Tibial nerve (tissue), 4 donors: ENCODE results near the gene NPHS2. TPM values are rescaled to one million over a fixed set of nuclear protein-coding genes. Genes with fewer than 3 reads are reported as not detected.

Experiments
- DNase-seq, 2 donors: peaks; one replicate each; pipeline ENCODE4 v3.0.0-alpha.2; 2019; ENCODE audit warnings: low spot score in 2 of 2
- H3K27ac ChIP-seq, 4 donors: fragments of 200-600 bp; sonication (generic) in 3 of 4; one replicate each; pipeline ENCODE4 v1.5.1; 2017 to 2019; ENCODE audit warnings: mild to moderate bottlenecking in 1 of 4
- H3K27me3 ChIP-seq, 2 donors: fragments of 200-600 bp; sonication (generic) in 1 of 2; one replicate each; pipeline versions ENCODE4 v1.5.1 to v1.6.0; 2017 to 2019
- H3K36me3 ChIP-seq, 3 donors: fragments of 200-600 bp; sonication (generic); one replicate each; pipeline ENCODE4 v1.5.1; 2018 to 2019
- H3K4me1 ChIP-seq, 4 donors: fragments of 200-600 bp; sonication (generic) in 3 of 4; one replicate each; pipeline ENCODE4 v1.5.1; 2017 to 2019
- H3K4me3 ChIP-seq, 4 donors: fragments of 200-600 bp; sonication (generic) in 3 of 4; one replicate each; pipeline ENCODE4 v1.5.1; 2017 to 2019; ENCODE audit warnings: mild to moderate bottlenecking in 1 of 4, moderate library complexity in 1 of 4
- H3K9me3 ChIP-seq, 4 donors: fragments of 200-600 bp; sonication (generic) in 3 of 4; one replicate each; pipeline ENCODE4 v1.5.1; 2017 to 2019
- EP300 ChIP-seq, 2 donors: sonication (generic); formaldehyde crosslinking; IDR thresholded peaks; one replicate each; pipeline ENCODE4 v1.6.1; 2017; ENCODE audit warnings: antibody characterized with exemption in 2 of 2, mild to moderate bottlenecking in 1 of 2
- POLR2A ChIP-seq, 2 donors: fragments of 450-650 bp; IDR thresholded peaks; one replicate each; pipeline ENCODE4 v1.6.1; 2017; ENCODE audit warnings: antibody characterized with exemption in 2 of 2, mild to moderate bottlenecking in 2 of 2, moderate library complexity in 2 of 2
- WGBS, 2 donors: methylation state at CpG; one replicate each; pipeline ENCODE4 v1.1.5; 2018; 5-methylcytosine and 5-hydroxymethylcytosine counted together
- small RNA-seq: library from RNA; depleted of rRNA; stranded (forward); fragments of <200 nt; gene quantifications from one replicate; pipeline ENCODE3, GENCODE V24; 2016
- total RNA-seq, 4 donors: library from RNA; depleted of rRNA; stranded (reverse); fragments of >200 nt; gene quantifications; one replicate each; pipeline ENCODE4 v1.1.0, GENCODE V29; 2016
- TF ChIP-seq, protein P1 (sequence below), 5 experiments: fragments of 200-600 bp in 3 of 5; fragments of 450-650 bp in 2 of 5; sonication (generic) in 3 of 5; IDR thresholded peaks; one replicate each; pipeline ENCODE4 v1.5.1; 2016 to 2019; ENCODE audit warnings: antibody characterized with exemption in 5 of 5, mild to moderate bottlenecking in 3 of 5, moderate library complexity in 2 of 5

The NPHS2 gene
- total RNA-seq, 4 donors from 2014 or later, result not detected

- WGBS, 2 donors, result 69 to 77% methylated on average over 11 of the region's 11 CpGs
- H3K9me3 ChIP-seq, result peaks cover 0 to 14% (median 0%) of the 10 kb centered on the region in 4 donors
- H3K27me3 ChIP-seq, result no peaks in the 10 kb centered on the region
- H3K27ac ChIP-seq, result no peak overlapping the region
- no peak overlapping the region for H3K4me3 ChIP-seq
- no peak for TF ChIP-seq POLR2A (IDR thresholded peaks at IDR 0.05)
- TF ChIP-seq, protein P1, sequence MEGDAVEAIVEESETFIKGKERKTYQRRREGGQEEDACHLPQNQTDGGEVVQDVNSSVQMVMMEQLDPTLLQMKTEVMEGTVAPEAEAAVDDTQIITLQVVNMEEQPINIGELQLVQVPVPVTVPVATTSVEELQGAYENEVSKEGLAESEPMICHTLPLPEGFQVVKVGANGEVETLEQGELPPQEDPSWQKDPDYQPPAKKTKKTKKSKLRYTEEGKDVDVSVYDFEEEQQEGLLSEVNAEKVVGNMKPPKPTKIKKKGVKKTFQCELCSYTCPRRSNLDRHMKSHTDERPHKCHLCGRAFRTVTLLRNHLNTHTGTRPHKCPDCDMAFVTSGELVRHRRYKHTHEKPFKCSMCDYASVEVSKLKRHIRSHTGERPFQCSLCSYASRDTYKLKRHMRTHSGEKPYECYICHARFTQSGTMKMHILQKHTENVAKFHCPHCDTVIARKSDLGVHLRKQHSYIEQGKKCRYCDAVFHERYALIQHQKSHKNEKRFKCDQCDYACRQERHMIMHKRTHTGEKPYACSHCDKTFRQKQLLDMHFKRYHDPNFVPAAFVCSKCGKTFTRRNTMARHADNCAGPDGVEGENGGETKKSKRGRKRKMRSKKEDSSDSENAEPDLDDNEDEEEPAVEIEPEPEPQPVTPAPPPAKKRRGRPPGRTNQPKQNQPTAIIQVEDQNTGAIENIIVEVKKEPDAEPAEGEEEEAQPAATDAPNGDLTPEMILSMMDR (IDR thresholded peaks at IDR 0.05), result no peak
- no peak for TF ChIP-seq EP300 (IDR thresholded peaks at IDR 0.05)
- H3K4me1 ChIP-seq, result no peaks in the 10 kb centered on the region
- H3K36me3 ChIP-seq, result no peaks in the 10 kb centered on the region
- DNase-seq, result no peak
Measured at GRCh38 chr1:179516976-179517705, 58.6 kb downstream of the NPHS2 start.

DNA sequence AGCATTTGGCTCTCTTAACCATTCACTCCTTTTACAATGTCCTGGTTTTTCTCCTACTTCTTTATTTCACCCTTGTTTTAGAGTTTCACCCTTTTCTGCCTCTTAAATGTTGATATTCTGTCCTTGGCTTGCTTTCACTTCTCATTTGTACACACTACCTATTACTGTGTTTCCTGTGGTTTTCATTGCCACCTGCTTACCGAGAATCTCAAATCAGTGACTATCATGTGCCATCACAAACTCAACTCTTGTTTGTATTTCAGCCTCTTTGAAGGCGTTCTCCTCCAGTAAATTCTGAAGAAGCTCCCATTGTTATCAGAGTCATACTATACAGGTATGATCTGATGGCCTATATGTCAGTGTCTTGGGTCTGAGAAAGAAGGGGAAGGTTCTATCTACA lies 65.7 kb downstream of the NPHS2 start:
- 37 to 60% methylated on average over 2 of the region's 2 CpGs for WGBS, 2 donors
- DNase-seq, result no peak
- Histone ChIP-seq H3K4me1 (no peaks in the 10 kb centered on the region), H3K36me3 (no peaks in the 10 kb centered on the region), H3K9me3 (peaks cover 0 to 4% (median 0%) of the 10 kb centered on the region in 4 donors), H3K4me3 (no peak overlapping the region), H3K27ac (no peak overlapping the region), H3K27me3 (no peaks in the 10 kb centered on the region)
- no peak for TF ChIP-seq EP300 (IDR thresholded peaks at IDR 0.05)
- TF ChIP-seq, protein P1 (IDR thresholded peaks at IDR 0.05), result no peak
- no peak for TF ChIP-seq POLR2A (IDR thresholded peaks at IDR 0.05)

- H3K9me3 ChIP-seq, result peaks cover 0 to 4% (median 0%) of the 10 kb centered on the region in 4 donors
- no peaks in the 10 kb centered on the region for H3K27me3 ChIP-seq
- TF ChIP-seq POLR2A (IDR thresholded peaks at IDR 0.05) (no peak), EP300 (IDR thresholded peaks at IDR 0.05) (no peak)
- TF ChIP-seq, protein P1 (IDR thresholded peaks at IDR 0.05), result no peak
- WGBS, 2 donors, result 88 to 93% methylated on average over 4 of the region's 4 CpGs
- no peak overlapping the region for H3K27ac ChIP-seq
- no peaks in the 10 kb centered on the region for H3K36me3 ChIP-seq
- no peak for DNase-seq
- H3K4me1 ChIP-seq, result no peaks in the 10 kb centered on the region
- no peak overlapping the region for H3K4me3 ChIP-seq
Measured at GRCh38 chr1:179509384-179509783, 66.4 kb downstream of the NPHS2 start.

- no peak overlapping the region for H3K4me3 ChIP-seq
- no peak overlapping the region for H3K27ac ChIP-seq
- H3K4me1 ChIP-seq, result no peaks in the 10 kb centered on the region
- no peaks in the 10 kb centered on the region for H3K36me3 ChIP-seq
- no peak for DNase-seq
- peaks cover 0 to 4% (median 0%) of the 10 kb centered on the region in 4 donors for H3K9me3 ChIP-seq
- H3K27me3 ChIP-seq, result no peaks in the 10 kb centered on the region
- WGBS, 2 donors, result 91 to 92% methylated on average over 6 of the region's 6 CpGs
- TF ChIP-seq, protein P1 (IDR thresholded peaks at IDR 0.05), result no peak
- TF ChIP-seq POLR2A (IDR thresholded peaks at IDR 0.05), result no peak
- no peak for TF ChIP-seq EP300 (IDR thresholded peaks at IDR 0.05)
Measured at GRCh38 chr1:179506199-179506598, 69.5 kb downstream of the NPHS2 start.

Small RNA genes within 50 kb of the gene (small RNA-seq; reads per million reads assigned to genes)
- not detected for gene RNU5F-2P

Other genes with a start within 250 kb of the NPHS2 start
- gene AXDND1, start 210.0 kb downstream of the NPHS2 start, total RNA-seq, result 1 to 10 TPM in 1 of 4 donors, under 1 TPM in 2, not detected in 1; 0.22 to 1.7 (median 0.30) TPM
- gene TDRD5, start 15.9 kb upstream of the NPHS2 start, total RNA-seq, result under 1 TPM in 3 of 4 donors, not detected in 1; 0.21 to 0.59 (median 0.44) TPM
- gene FAM163A, start 167.3 kb upstream of the NPHS2 start, total RNA-seq, result under 1 TPM in 1 of 4 donors, not detected in 3; 0.44 TPM